HG03460 (cell line): ENCODE results near the gene CYGB.
A peak's percentile ranks its signal among the peaks of the same experiment; 100 is the strongest.
"Not testable (repeated sequence)": the region's sequence is repeated elsewhere in the genome, so short reads cannot be mapped to it uniquely, and the experiment has no call there.

Experiments
- ATAC-seq: cut with Tn5 transposase; IDR thresholded peaks from one replicate; pipeline ENCODE4 v1.9.1; 2021; ENCODE audit not compliant: unreplicated experiment

The CYGB gene

GRCh38 chr17:76567634-76568432, 30.3 kb upstream of the CYGB start:
- no peak for ATAC-seq

- no peak for ATAC-seq
Measured at GRCh38 chr17:76566988-76567431, 29.5 kb upstream of the CYGB start.

GRCh38 chr17:76566613-76566943, 29.1 kb upstream of the CYGB start:
- no peak for ATAC-seq

- no peak for ATAC-seq
Measured at GRCh38 chr17:76565728-76566612, 28.5 kb upstream of the CYGB start.

- ATAC-seq: not testable (repeated sequence)
Measured at GRCh38 chr17:76564991-76565727, 27.6 kb upstream of the CYGB start.

GRCh38 chr17:76563359-76563758, 25.9 kb upstream of the CYGB start:
- not testable (repeated sequence) for ATAC-seq

GRCh38 chr17:76562734-76563148, 25.2 kb upstream of the CYGB start:
- no peak for ATAC-seq

- ATAC-seq: no peak
Measured at GRCh38 chr17:76561799-76562268, 24.3 kb upstream of the CYGB start.

GRCh38 chr17:76561332-76561731, 23.8 kb upstream of the CYGB start:
- ATAC-seq: no peak

- no peak for ATAC-seq
Measured at GRCh38 chr17:76560877-76561221, 23.3 kb upstream of the CYGB start.

GRCh38 chr17:76560036-76560876, 22.7 kb upstream of the CYGB start:
- ATAC-seq: no peak

- ATAC-seq: not testable (repeated sequence)
Measured at GRCh38 chr17:76559460-76559859, 22.0 kb upstream of the CYGB start.

GRCh38 chr17:76558198-76559095, 20.9 kb upstream of the CYGB start:
- ATAC-seq: no peak

GRCh38 chr17:76557368-76558197, 20.1 kb upstream of the CYGB start:
- peak; percentile 75 for ATAC-seq

- peak; percentile 15 for ATAC-seq
Measured at GRCh38 chr17:76556765-76557367, 19.4 kb upstream of the CYGB start.

GRCh38 chr17:76554131-76554530, 16.6 kb upstream of the CYGB start:
- no peak for ATAC-seq

GRCh38 chr17:76553178-76553908, 15.8 kb upstream of the CYGB start:
- ATAC-seq: no peak
